H1 (cell line): ENCODE results near the gene PIGH. TPM values are rescaled to one million over a fixed set of nuclear protein-coding genes. Genes with fewer than 3 reads are reported as not detected.

ENCODE experiments used
- EP300 ChIP-seq, 2 experiments: IDR thresholded peaks; 1 replicate in 1 of 2; 2 replicates in 1 of 2; pipeline ENCODE4 v1.6.1; 2011 to 2012; ENCODE audit warnings: low read depth in 2 of 2, low read length in 2 of 2, mild to moderate bottlenecking in 2 of 2, borderline replicate concordance in 1 of 2, inconsistent platforms in 1 of 2, moderate library complexity in 1 of 2
- TEAD4 ChIP-seq: IDR thresholded peaks from 2 replicates; pipeline ENCODE4 v1.6.1; 2012; ENCODE audit warnings: low read depth, low read length, inconsistent platforms, mixed read lengths
- polyA plus RNA-seq, 7 experiments: library from polyadenylated mRNA; depleted of rRNA in 3 of 7; stranded (reverse) in 5 of 7; unstranded in 2 of 7; fragments of >200 nt in 5 of 7; fragments of 200-250 nt in 2 of 7; gene quantifications; 1 replicate in 5 of 7; 2 replicates in 1 of 7; 4 replicates in 1 of 7; pipeline versions ENCODE4 v1.2.1 to v1.2.3, GENCODE V29; 2011 to 2013; ENCODE audit warnings: missing spikeins in 2 of 7, mixed read lengths in 2 of 7
- total RNA-seq: library from RNA; stranded (reverse); fragmentation: NEBNext Ultra II Directional; extraction: Animal tissue kit (Norgen Biotek cat#: 25700); gene quantifications from 2 replicates; pipeline ENCODE4 v1.2.1, GENCODE V29; 2021

Gene PIGH
- total and polyA plus RNA-seq, 2 of the 8 experiments (the other 6 are each of a cell fraction or from before 2014, with no cell fraction given) = 7.2 to 8.6 TPM

DNA sequence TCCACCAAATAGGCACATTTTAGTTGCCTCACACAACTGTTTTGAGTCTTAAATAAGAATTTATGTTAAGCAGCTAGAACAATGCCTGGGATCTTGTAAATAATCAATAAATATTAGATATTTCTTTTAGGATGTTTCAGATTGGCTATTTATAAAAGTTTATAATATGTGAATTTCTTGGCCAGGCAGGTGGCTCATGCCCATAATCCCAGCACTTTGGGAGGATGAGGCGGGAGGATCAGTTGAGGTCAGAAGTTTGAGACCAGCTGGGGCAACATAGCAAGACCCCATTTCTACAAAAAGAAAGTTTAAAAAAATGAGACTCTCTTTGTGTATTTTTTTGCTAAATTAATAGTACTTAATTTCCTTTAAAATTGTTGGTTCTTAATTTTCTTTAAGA, 41.4 kb upstream of the PIGH start (continued):
- no peak for TF ChIP-seq TEAD4
- TF ChIP-seq EP300 (IDR thresholded peaks at IDR 0.05; ENCODE audit: borderline replicate concordance in 1 of 2, low read depth in 2 of 2, low read length in 2 of 2) = no peak
